Measurements from ENCODE around the gene HINFP.

- TF ChIP-seq CTCF (IDR thresholded peaks at IDR 0.05; ENCODE audit: low read depth, low read length) = no peak
- TF ChIP-seq, protein P1, sequence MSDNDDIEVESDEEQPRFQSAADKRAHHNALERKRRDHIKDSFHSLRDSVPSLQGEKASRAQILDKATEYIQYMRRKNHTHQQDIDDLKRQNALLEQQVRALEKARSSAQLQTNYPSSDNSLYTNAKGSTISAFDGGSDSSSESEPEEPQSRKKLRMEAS (IDR thresholded peaks at IDR 0.05; ENCODE audit: low read depth, low read length) = no peak
These were observed 42.5 kb upstream of the HINFP start for GRCh38 chr11:119078675-119079420.
